ENCODE measurements around the gene ZFP64. TPM values are rescaled to one million over a fixed set of nuclear protein-coding genes. Genes with fewer than 3 reads are reported as not detected.

Gene ZFP64
- total RNA-seq, 1 experiment from 2014 or later: 16.0 TPM

GRCh38 chr20:52212943-52213342 lies 21.4 kb upstream of the ZFP64 start (continued):
- TF ChIP-seq, protein P1, sequence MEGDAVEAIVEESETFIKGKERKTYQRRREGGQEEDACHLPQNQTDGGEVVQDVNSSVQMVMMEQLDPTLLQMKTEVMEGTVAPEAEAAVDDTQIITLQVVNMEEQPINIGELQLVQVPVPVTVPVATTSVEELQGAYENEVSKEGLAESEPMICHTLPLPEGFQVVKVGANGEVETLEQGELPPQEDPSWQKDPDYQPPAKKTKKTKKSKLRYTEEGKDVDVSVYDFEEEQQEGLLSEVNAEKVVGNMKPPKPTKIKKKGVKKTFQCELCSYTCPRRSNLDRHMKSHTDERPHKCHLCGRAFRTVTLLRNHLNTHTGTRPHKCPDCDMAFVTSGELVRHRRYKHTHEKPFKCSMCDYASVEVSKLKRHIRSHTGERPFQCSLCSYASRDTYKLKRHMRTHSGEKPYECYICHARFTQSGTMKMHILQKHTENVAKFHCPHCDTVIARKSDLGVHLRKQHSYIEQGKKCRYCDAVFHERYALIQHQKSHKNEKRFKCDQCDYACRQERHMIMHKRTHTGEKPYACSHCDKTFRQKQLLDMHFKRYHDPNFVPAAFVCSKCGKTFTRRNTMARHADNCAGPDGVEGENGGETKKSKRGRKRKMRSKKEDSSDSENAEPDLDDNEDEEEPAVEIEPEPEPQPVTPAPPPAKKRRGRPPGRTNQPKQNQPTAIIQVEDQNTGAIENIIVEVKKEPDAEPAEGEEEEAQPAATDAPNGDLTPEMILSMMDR (IDR thresholded peaks at IDR 0.05 in 2 of 3, conservative IDR thresholded peaks at IDR 0.05 in 1 of 3; ENCODE audit: borderline replicate concordance in 1 of 3, insufficient read depth in 1 of 3, low read depth in 2 of 3, low read length in 2 of 3): no peak
- TF ChIP-seq YY1 (IDR thresholded peaks at IDR 0.05; ENCODE audit: extremely low read depth, insufficient replicate concordance, low read depth, low read length): no peak
- no peak for TF ChIP-seq EZH2phosphoT487 (IDR thresholded peaks at IDR 0.05; ENCODE audit: borderline replicate concordance)
- TF ChIP-seq, protein P2, sequence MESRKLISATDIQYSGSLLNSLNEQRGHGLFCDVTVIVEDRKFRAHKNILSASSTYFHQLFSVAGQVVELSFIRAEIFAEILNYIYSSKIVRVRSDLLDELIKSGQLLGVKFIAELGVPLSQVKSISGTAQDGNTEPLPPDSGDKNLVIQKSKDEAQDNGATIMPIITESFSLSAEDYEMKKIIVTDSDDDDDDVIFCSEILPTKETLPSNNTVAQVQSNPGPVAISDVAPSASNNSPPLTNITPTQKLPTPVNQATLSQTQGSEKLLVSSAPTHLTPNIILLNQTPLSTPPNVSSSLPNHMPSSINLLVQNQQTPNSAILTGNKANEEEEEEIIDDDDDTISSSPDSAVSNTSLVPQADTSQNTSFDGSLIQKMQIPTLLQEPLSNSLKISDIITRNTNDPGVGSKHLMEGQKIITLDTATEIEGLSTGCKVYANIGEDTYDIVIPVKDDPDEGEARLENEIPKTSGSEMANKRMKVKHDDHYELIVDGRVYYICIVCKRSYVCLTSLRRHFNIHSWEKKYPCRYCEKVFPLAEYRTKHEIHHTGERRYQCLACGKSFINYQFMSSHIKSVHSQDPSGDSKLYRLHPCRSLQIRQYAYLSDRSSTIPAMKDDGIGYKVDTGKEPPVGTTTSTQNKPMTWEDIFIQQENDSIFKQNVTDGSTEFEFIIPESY (IDR thresholded peaks at IDR 0.05; ENCODE audit: extremely low read depth, insufficient replicate concordance, low read length): no peak
- no peak for TF ChIP-seq SP1 (IDR thresholded peaks at IDR 0.05; ENCODE audit: low read depth)
- TF ChIP-seq EZH2 (IDR thresholded peaks at IDR 0.05): no peak
- no peak for TF ChIP-seq ZFX (IDR thresholded peaks at IDR 0.05)

DNA sequence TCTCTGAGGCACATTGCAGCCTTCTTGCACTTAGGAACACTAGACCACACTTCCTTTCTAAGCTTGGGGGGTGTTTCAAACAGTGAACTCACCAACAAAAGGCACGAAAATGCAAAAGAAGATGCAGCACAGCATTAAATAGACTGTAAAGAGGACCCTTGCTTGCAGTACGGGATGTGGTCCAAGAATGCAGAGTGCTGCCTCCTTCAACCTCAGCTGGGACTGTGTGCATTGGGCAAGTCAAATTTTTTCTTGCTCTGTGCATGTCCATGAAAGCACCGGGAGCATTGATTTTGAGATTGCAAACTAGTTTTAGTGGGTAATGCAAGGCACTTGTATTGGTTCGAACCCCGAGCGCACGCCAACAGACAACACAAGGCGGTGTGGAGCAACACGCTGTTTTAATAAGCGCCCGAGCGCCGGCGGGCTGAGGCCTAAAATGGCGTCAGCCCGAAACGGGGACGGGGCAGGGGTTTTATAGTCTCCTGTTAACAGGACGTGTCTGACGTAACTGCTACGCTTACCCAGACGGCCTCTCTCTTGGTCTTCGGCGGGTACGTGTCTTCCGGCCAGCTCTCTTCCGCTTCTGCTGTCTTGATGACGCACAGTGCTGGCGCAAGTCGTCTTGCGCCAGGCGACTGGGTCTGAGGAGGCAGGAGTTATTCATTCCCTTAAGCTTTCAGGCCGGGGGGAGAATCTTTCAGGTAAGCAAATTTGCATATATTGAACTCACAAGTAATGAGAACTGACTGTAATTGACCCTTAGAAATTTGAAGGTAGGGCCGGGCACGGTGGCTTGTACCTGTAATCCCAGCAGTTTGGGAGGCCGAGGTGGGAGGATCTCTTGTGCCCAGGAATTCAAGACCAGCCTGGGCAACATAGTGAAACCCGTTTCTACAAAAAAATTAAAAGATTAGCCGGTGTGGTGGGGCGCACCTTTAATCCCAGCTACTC lies 18.7 kb upstream of the ZFP64 start:
- BruUV-seq (replicated peaks): no TSS peak
- POLR2A ChIA-PET: no interaction called here
- intact Hi-C loops (cut with micrococcal nuclease): no loop called here
- Histone ChIP-seq H2AFZ (ENCODE audit: low read depth, low read length, poor library complexity, severe bottlenecking) (no peak overlapping the region), H3K4me3 (replicated peaks in 1 of 2; ENCODE audit: low read depth in 1 of 2, low read length in 2 of 2) (no peak overlapping the region), H3K4me1 (ENCODE audit: control insufficient read depth in 1 of 2, insufficient read depth in 2 of 2, low read length in 2 of 2) (no peaks in the 10 kb centered on the region), H3K36me3 (ENCODE audit: control insufficient read depth in 1 of 2, insufficient read depth in 2 of 2, low read length in 2 of 2) (no peaks in the 10 kb centered on the region), H3K9me3 (ENCODE audit: control insufficient read depth in 1 of 2, insufficient read depth in 1 of 2, low read depth in 1 of 2, low read length in 2 of 2) (no peaks in the 10 kb centered on the region), H3K9me2 (ENCODE audit: insufficient read depth) (no peaks in the 10 kb centered on the region), H4K20me1 (ENCODE audit: insufficient read depth) (no peaks in the 10 kb centered on the region), H3K27me3 (ENCODE audit: insufficient read depth, low read length) (0 out of 2 replicates have a peak, but pooled peaks cover 3% of the 10 kb centered on the region), H3K9ac (ENCODE audit: low read length) (no peak overlapping the region), H3K79me2 (ENCODE audit: insufficient read depth, low read length) (no peaks in the 10 kb centered on the region), H3K27ac (ENCODE audit: low read depth, low read length) (no peak overlapping the region), H3K4me2 (ENCODE audit: low read length) (no peak overlapping the region)
- no peak for ATAC-seq
- no peak for DNase-seq (ENCODE audit: low read depth, low spot score)
- CTCF ChIA-PET: no interaction called here
- RAD21 ChIA-PET (ENCODE audit: low non-redundant PET in 1 of 2, low total read pairs in 2 of 2, uncharacterized antibody in 2 of 2, unreplicated experiment in 2 of 2): no interaction called here
- TF ChIP-seq SIN3A (IDR thresholded peaks at IDR 0.05; ENCODE audit: low read depth) (no peak), POLR2A (IDR thresholded peaks at IDR 0.05; ENCODE audit: borderline replicate concordance, extremely low read depth, insufficient read depth, insufficient read length) (no peak), POLR2AphosphoS5 (IDR thresholded peaks at IDR 0.05; ENCODE audit: low read depth, low read length) (no peak), FOSL1 (IDR thresholded peaks at IDR 0.05; ENCODE audit: low read depth) (no peak), CBX3 (IDR thresholded peaks at IDR 0.05; ENCODE audit: low read depth) (no peak), RAD21 (IDR thresholded peaks at IDR 0.05; ENCODE audit: low read depth) (no peak), TCF7L2 (IDR thresholded peaks at IDR 0.05; ENCODE audit: borderline replicate concordance, extremely low read depth, insufficient read depth, insufficient read length) (no peak), ELF1 (IDR thresholded peaks at IDR 0.05; ENCODE audit: borderline replicate concordance, low read depth) (no peak)
- TF ChIP-seq, protein P3, sequence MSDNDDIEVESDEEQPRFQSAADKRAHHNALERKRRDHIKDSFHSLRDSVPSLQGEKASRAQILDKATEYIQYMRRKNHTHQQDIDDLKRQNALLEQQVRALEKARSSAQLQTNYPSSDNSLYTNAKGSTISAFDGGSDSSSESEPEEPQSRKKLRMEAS (IDR thresholded peaks at IDR 0.05): no peak
- TF ChIP-seq, protein P4, sequence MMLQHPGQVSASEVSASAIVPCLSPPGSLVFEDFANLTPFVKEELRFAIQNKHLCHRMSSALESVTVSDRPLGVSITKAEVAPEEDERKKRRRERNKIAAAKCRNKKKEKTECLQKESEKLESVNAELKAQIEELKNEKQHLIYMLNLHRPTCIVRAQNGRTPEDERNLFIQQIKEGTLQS (IDR thresholded peaks at IDR 0.05): no peak
- TF ChIP-seq, protein P1 (IDR thresholded peaks at IDR 0.05 in 2 of 3, conservative IDR thresholded peaks at IDR 0.05 in 1 of 3; ENCODE audit: borderline replicate concordance in 1 of 3, insufficient read depth in 1 of 3, low read depth in 2 of 3, low read length in 2 of 3): no peak

Data from HCT116 (cell line).